A375 (cell line): Measurements from ENCODE around the gene MUC4. TPM values are rescaled to one million over a fixed set of nuclear protein-coding genes. Genes with fewer than 3 reads are reported as not detected.

Source experiments
- small RNA-seq: library from RNA; depleted of rRNA; stranded (forward); fragments of <200 nt; gene quantifications from one replicate; pipeline ENCODE3, GENCODE V24; 2014
- total RNA-seq: library from RNA; depleted of rRNA; stranded (reverse); fragments of >200 nt; shearing (Covaris generic); gene quantifications from 2 replicates; pipeline ENCODE4 v1.2.3, GENCODE V29; 2014; rRNA removed

Gene MUC4
- total RNA-seq: 0.11 TPM in 1 of 2 replicates, not detected in the other

GRCh38 chr3:195811756-195812155 lies at the start of gene MUC4:
Gene MUC4, minus strand, starts transcription at chr3:195811929. Its CDS starts 112 bp downstream, at chr3:195811817.

GRCh38 chr3:195720831-195721506 lies 90.8 kb downstream of the MUC4 start, which contains the start of gene MUC20:
Gene MUC20, plus strand, starts transcription at chr3:195720978. Its CDS starts 30 bp downstream, at chr3:195721008.

Small RNA genes lying within 50 kb of the gene (small RNA-seq; reads per million reads assigned to genes)
- not detected for gene MIR570

Other genes with a start within 250 kb of the MUC4 start
- gene APOD, start 228.0 kb downstream of the MUC4 start, total RNA-seq: 2.3 and 2.7 TPM in 2 replicates
- gene MUC20, start 91.0 kb downstream of the MUC4 start, total RNA-seq: 0.19 and 2.4 TPM in 2 replicates
- 17.9 and 22.3 TPM in 2 replicates for gene TNK2, start 96.6 kb upstream of the MUC4 start, total RNA-seq